ENCODE results near the gene ADARB1.

The ADARB1 gene

DNA sequence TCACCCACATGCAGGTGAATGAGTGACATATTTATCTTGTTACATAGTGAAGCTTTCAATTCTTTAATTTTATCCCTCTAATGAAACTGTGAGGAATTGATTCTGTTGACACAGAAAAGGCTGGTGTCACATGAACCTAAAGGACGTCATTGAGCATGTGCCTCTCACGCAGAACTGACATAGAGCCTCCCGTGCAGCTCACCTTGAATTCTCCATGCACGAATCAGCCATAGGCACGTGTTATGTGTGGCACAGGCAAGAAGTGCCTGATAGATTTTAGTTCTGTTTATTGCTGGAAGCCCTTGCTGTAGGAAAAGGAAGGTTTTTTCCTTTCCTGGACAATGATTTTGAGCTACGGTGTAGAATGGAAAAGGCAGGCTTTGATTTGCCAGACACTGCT lies 11.3 kb downstream of the ADARB1 start:
- no peaks in the 10 kb centered on the region for H3K9me3 ChIP-seq (ENCODE audit: low read length)
- H3K4me2 ChIP-seq (ENCODE audit: low read length), result no peak overlapping the region
- no peaks in the 10 kb centered on the region for H3F3A ChIP-seq (ENCODE audit: insufficient read depth, low read length)
- H3K9me2 ChIP-seq (ENCODE audit: low read depth, low read length), result no peaks in the 10 kb centered on the region
- peaks cover 12% of the 10 kb centered on the region; the same call in 1 of the 2 replicates for H3K27me3 ChIP-seq (ENCODE audit: insufficient read depth, low read length)
- H3K4me3 ChIP-seq (ENCODE audit: low read depth, low read length, poor library complexity, severe bottlenecking), result no peak overlapping the region
- no peak for TF ChIP-seq EZH2 (IDR thresholded peaks at IDR 0.05; ENCODE audit: borderline replicate concordance, low read length)
- TF ChIP-seq, protein P1, sequence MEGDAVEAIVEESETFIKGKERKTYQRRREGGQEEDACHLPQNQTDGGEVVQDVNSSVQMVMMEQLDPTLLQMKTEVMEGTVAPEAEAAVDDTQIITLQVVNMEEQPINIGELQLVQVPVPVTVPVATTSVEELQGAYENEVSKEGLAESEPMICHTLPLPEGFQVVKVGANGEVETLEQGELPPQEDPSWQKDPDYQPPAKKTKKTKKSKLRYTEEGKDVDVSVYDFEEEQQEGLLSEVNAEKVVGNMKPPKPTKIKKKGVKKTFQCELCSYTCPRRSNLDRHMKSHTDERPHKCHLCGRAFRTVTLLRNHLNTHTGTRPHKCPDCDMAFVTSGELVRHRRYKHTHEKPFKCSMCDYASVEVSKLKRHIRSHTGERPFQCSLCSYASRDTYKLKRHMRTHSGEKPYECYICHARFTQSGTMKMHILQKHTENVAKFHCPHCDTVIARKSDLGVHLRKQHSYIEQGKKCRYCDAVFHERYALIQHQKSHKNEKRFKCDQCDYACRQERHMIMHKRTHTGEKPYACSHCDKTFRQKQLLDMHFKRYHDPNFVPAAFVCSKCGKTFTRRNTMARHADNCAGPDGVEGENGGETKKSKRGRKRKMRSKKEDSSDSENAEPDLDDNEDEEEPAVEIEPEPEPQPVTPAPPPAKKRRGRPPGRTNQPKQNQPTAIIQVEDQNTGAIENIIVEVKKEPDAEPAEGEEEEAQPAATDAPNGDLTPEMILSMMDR (IDR thresholded peaks at IDR 0.05; ENCODE audit: low read length), result no peak
- no peaks in the 10 kb centered on the region for H3K79me2 ChIP-seq (ENCODE audit: insufficient read depth, low read length)
- H2AFZ ChIP-seq (ENCODE audit: low read length), result no peak overlapping the region
- no peak overlapping the region for H3K27ac ChIP-seq (ENCODE audit: low read depth, low read length, poor library complexity, severe bottlenecking)
- H4K20me1 ChIP-seq (ENCODE audit: insufficient read depth, low read length), result no peaks in the 10 kb centered on the region
- no peak overlapping the region for H3K9ac ChIP-seq (ENCODE audit: low read length)
- no peaks in the 10 kb centered on the region for H3K36me3 ChIP-seq (ENCODE audit: insufficient read depth, low read length)
- no peaks in the 10 kb centered on the region for H3K4me1 ChIP-seq (ENCODE audit: insufficient read depth, low read length, severe bottlenecking)

DNA sequence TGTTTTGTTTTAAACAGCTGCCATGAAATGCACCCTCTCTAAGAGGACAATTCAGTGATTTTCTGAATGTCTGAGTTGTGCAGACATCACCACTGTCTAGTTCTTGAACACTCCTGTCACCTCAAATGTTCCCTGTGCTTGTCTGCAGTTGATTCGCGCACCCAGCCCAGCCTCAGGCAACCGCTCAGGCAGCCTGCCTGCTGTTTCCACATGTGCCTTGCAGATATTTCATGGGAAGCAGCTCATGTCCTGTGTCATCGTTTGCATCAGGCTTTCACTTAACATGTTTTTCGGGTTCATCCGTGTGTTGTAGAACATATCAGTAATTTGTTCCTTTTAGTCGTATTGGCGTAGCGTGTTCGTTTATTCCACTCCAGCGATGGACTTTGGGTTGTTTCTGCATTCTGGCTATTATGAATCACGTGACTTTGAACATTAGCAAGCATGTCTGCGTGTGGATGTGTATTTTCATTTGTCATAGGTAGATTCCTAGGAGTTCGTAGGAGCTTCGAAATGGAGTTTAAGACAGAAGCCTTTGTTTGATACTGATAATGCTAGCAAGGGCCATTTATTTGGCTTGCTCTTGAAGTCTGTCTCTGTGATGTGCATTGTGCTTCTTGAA lies 12.1 kb downstream of the ADARB1 start:
- Histone ChIP-seq H3K9me2 (ENCODE audit: low read depth, low read length) (no peaks in the 10 kb centered on the region), H3K79me2 (ENCODE audit: insufficient read depth, low read length) (no peaks in the 10 kb centered on the region), H3K27ac (ENCODE audit: low read depth, low read length, poor library complexity, severe bottlenecking) (no peak overlapping the region), H3K4me3 (ENCODE audit: low read depth, low read length, poor library complexity, severe bottlenecking) (no peak overlapping the region), H3F3A (ENCODE audit: insufficient read depth, low read length) (no peaks in the 10 kb centered on the region), H3K4me2 (ENCODE audit: low read length) (no peak overlapping the region), H3K36me3 (ENCODE audit: insufficient read depth, low read length) (no peaks in the 10 kb centered on the region), H3K4me1 (ENCODE audit: insufficient read depth, low read length, severe bottlenecking) (no peaks in the 10 kb centered on the region), H2AFZ (ENCODE audit: low read length) (no peak overlapping the region), H3K27me3 (ENCODE audit: insufficient read depth, low read length) (peaks cover 12% of the 10 kb centered on the region; the same call in 1 of the 2 replicates), H3K9me3 (ENCODE audit: low read length) (no peaks in the 10 kb centered on the region), H4K20me1 (ENCODE audit: insufficient read depth, low read length) (no peaks in the 10 kb centered on the region), H3K9ac (ENCODE audit: low read length) (no peak overlapping the region)
- TF ChIP-seq, protein P1 (IDR thresholded peaks at IDR 0.05; ENCODE audit: low read length), result no peak
- TF ChIP-seq EZH2 (IDR thresholded peaks at IDR 0.05; ENCODE audit: borderline replicate concordance, low read length), result no peak

DNA sequence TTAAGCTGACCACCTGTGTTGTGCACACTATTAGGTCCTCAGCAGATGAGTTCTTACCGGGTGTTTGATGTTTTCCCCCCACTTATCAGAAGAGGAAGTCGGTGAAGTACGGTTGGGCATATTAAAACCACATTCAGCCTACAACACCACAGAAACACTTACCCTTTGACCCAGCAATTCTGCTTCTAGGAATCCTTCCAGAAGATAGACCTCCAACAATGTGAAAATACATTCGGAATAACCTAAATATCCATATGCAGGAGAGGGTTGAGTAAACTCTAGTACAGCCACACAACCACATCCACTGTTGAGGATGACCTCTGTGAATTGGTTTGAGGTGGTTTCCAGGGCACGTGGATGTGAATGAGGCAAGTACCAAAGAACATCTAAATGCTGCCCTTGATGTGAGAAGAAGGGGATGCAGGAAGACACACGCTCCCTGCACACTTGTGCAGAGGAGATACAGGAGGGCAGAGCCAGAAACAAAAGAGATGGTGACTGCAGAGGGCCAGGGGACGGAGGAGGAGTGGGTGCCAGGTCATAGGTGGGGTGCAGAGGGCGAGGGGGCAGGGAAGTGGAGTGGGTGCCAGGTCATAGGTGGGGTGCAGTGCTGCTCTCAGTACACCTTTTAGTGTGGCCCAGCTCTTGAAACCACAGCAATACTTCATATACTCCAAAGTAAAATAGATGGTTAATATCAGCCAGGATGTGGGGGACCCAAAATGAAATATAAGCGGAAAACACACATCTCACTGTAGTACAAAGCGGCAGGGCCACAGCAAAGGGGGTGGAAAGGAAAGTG lies 12.8 kb downstream of the ADARB1 start:
- Histone ChIP-seq H2AFZ (ENCODE audit: low read length) (no peak overlapping the region), H3K27me3 (ENCODE audit: insufficient read depth, low read length) (peaks cover 12% of the 10 kb centered on the region; the same call in 1 of the 2 replicates), H3K4me1 (ENCODE audit: insufficient read depth, low read length, severe bottlenecking) (no peaks in the 10 kb centered on the region), H3K9me2 (ENCODE audit: low read depth, low read length) (no peaks in the 10 kb centered on the region), H3K9ac (ENCODE audit: low read length) (no peak overlapping the region), H3K9me3 (ENCODE audit: low read length) (no peaks in the 10 kb centered on the region), H3K4me2 (ENCODE audit: low read length) (no peak overlapping the region), H3K36me3 (ENCODE audit: insufficient read depth, low read length) (no peaks in the 10 kb centered on the region), H3K27ac (ENCODE audit: low read depth, low read length, poor library complexity, severe bottlenecking) (no peak overlapping the region), H4K20me1 (ENCODE audit: insufficient read depth, low read length) (no peaks in the 10 kb centered on the region), H3K4me3 (ENCODE audit: low read depth, low read length, poor library complexity, severe bottlenecking) (no peak overlapping the region), H3K79me2 (ENCODE audit: insufficient read depth, low read length) (no peaks in the 10 kb centered on the region), H3F3A (ENCODE audit: insufficient read depth, low read length) (no peaks in the 10 kb centered on the region)
- TF ChIP-seq, protein P1 (IDR thresholded peaks at IDR 0.05; ENCODE audit: low read length), result no peak
- no peak for TF ChIP-seq EZH2 (IDR thresholded peaks at IDR 0.05; ENCODE audit: borderline replicate concordance, low read length)

All from OCI-LY1 (cell line).